ENCODE data around the gene SIGLEC5. TPM values are rescaled to one million over a fixed set of nuclear protein-coding genes. Genes with fewer than 3 reads are reported as not detected.
A peak's percentile ranks its signal among the peaks of the same experiment; 100 is the strongest.

Gene SIGLEC5
- total and polyA plus RNA-seq, 4 donors = 0.42 to 0.70 TPM; not detected in 2

GRCh38 chr19:51653162-51653561 lies 23.0 kb upstream of the SIGLEC5 start:
- 56% methylated on average over 2 of the region's 2 CpGs for WGBS
- H3K4me3 ChIP-seq (ENCODE audit: low read depth in 1 of 3, low read length in 3 of 3) = no peak overlapping the region
- H3K9me3 ChIP-seq (ENCODE audit: control insufficient read depth in 4 of 4, low read length in 3 of 4) = no peaks in the 10 kb centered on the region
- peaks cover 0 to 3% (median 1%) of the 10 kb centered on the region in 4 donors for H3K4me1 ChIP-seq (ENCODE audit: control insufficient read depth in 4 of 4, insufficient read depth in 4 of 4, low read length in 3 of 4)
- TF ChIP-seq FOXA2 (IDR thresholded peaks at IDR 0.05) (no peak), REST (IDR thresholded peaks at IDR 0.05) (no peak), EGR1 (IDR thresholded peaks at IDR 0.05; ENCODE audit: low read depth in 2 of 2) (no peak), FOXA1 (IDR thresholded peaks at IDR 0.05) (no peak), RAD21 (IDR thresholded peaks at IDR 0.05) (no peak), HNF4G (IDR thresholded peaks at IDR 0.05) (no peak), NR2F2 (IDR thresholded peaks at IDR 0.05) (no peak), HNF4A (conservative IDR thresholded peaks at IDR 0.05) (no peak), MAX (IDR thresholded peaks at IDR 0.05) (no peak), RXRA (IDR thresholded peaks at IDR 0.05) (no peak), JUND (IDR thresholded peaks at IDR 0.05) (no peak), TAF1 (conservative IDR thresholded peaks at IDR 0.05) (no peak), SP1 (IDR thresholded peaks at IDR 0.05) (no peak)
- DNase-seq (ENCODE audit: low spot score) = no peak
- no peak overlapping the region for H3K9ac ChIP-seq (ENCODE audit: low read depth in 1 of 2, low read length in 2 of 2)
- no peak overlapping the region for H3K27ac ChIP-seq (ENCODE audit: low read depth in 1 of 2, low read length in 2 of 2)
- H3K27me3 ChIP-seq (ENCODE audit: control insufficient read depth in 4 of 4, insufficient read depth in 4 of 4, low read length in 3 of 4) = no peaks in the 10 kb centered on the region
- H3K36me3 ChIP-seq (ENCODE audit: control insufficient read depth in 4 of 4, insufficient read depth in 3 of 4, low read depth in 1 of 4, low read length in 3 of 4) = no peaks in the 10 kb centered on the region

- no peak overlapping the region for H3K9ac ChIP-seq (ENCODE audit: low read depth in 1 of 2, low read length in 2 of 2)
- H3K9me3 ChIP-seq (ENCODE audit: control insufficient read depth in 4 of 4, low read length in 3 of 4) = no peaks in the 10 kb centered on the region
- DNase-seq (ENCODE audit: low spot score) = no peak
- H3K4me1 ChIP-seq (ENCODE audit: control insufficient read depth in 4 of 4, insufficient read depth in 4 of 4, low read length in 3 of 4) = peaks cover 0 to 3% (median 1%) of the 10 kb centered on the region in 4 donors
- H3K36me3 ChIP-seq (ENCODE audit: control insufficient read depth in 4 of 4, insufficient read depth in 3 of 4, low read depth in 1 of 4, low read length in 3 of 4) = no peaks in the 10 kb centered on the region
- TF ChIP-seq HNF4G (IDR thresholded peaks at IDR 0.05) (no peak), RAD21 (IDR thresholded peaks at IDR 0.05) (no peak), SP1 (IDR thresholded peaks at IDR 0.05) (no peak), ATF3 (IDR thresholded peaks at IDR 0.05) (no peak), FOXA1 (IDR thresholded peaks at IDR 0.05) (no peak), MAX (IDR thresholded peaks at IDR 0.05) (no peak), FOXA2 (IDR thresholded peaks at IDR 0.05) (no peak), HNF4A (conservative IDR thresholded peaks at IDR 0.05) (no peak), TAF1 (conservative IDR thresholded peaks at IDR 0.05) (no peak), RXRA (IDR thresholded peaks at IDR 0.05) (no peak), EGR1 (IDR thresholded peaks at IDR 0.05; ENCODE audit: low read depth in 2 of 2) (no peak), GABPA (IDR thresholded peaks at IDR 0.05 in 1 of 2, conservative IDR thresholded peaks at IDR 0.05 in 1 of 2) (no peak), NR2F2 (IDR thresholded peaks at IDR 0.05) (no peak), CTCF (IDR thresholded peaks at IDR 0.05; ENCODE audit: low read depth, low read length, missing input control) (no peak), ZBTB33 (IDR thresholded peaks at IDR 0.05) (no peak), JUND (IDR thresholded peaks at IDR 0.05) (no peak), REST (IDR thresholded peaks at IDR 0.05) (no peak), YY1 (IDR thresholded peaks at IDR 0.05) (no peak)
- 67% methylated on average over 4 of the region's 4 CpGs for WGBS
- H3K27ac ChIP-seq (ENCODE audit: low read depth in 1 of 2, low read length in 2 of 2) = peak overlapping the region in 1 of 2 donors; percentile 5
- no peaks in the 10 kb centered on the region for H3K27me3 ChIP-seq (ENCODE audit: control insufficient read depth in 4 of 4, insufficient read depth in 4 of 4, low read length in 3 of 4)
- no peak overlapping the region for H3K4me3 ChIP-seq (ENCODE audit: low read depth in 1 of 3, low read length in 3 of 3)
These were observed 22.1 kb upstream of the SIGLEC5 start for GRCh38 chr19:51652266-51652665.
